Fibroblast of the aortic adventitia (primary cell): ENCODE data around the gene SGK1. TPM values are rescaled to one million over a fixed set of nuclear protein-coding genes. Genes with fewer than 3 reads are reported as not detected.

ENCODE experiments used
- DNase-seq: peaks from one replicate; pipeline ENCODE4 v3.0.0-alpha.2; 2010; ENCODE audit warnings: low read depth
- H3K4me3 ChIP-seq: 2 replicates; pipeline ENCODE4 v1.5.1; 2011; ENCODE audit warnings: low read depth, mild to moderate bottlenecking, control low read depth, low read length, moderate library complexity
- CTCF ChIP-seq: IDR thresholded peaks from 2 replicates; pipeline ENCODE4 v1.5.1; 2011; ENCODE audit warnings: mild to moderate bottlenecking, low read length, control low read depth, inconsistent platforms; ENCODE audit not compliant: insufficient read depth
- total RNA-seq: library from RNA; depleted of rRNA; stranded (reverse); fragments of >200 nt; gene quantifications from 2 replicates; pipeline ENCODE4 v1.2.3, GENCODE V29; 2012; ENCODE audit warnings: low replicate concordance

The SGK1 gene
- total RNA-seq: 63.2 and 871 TPM in 2 replicates

DNA sequence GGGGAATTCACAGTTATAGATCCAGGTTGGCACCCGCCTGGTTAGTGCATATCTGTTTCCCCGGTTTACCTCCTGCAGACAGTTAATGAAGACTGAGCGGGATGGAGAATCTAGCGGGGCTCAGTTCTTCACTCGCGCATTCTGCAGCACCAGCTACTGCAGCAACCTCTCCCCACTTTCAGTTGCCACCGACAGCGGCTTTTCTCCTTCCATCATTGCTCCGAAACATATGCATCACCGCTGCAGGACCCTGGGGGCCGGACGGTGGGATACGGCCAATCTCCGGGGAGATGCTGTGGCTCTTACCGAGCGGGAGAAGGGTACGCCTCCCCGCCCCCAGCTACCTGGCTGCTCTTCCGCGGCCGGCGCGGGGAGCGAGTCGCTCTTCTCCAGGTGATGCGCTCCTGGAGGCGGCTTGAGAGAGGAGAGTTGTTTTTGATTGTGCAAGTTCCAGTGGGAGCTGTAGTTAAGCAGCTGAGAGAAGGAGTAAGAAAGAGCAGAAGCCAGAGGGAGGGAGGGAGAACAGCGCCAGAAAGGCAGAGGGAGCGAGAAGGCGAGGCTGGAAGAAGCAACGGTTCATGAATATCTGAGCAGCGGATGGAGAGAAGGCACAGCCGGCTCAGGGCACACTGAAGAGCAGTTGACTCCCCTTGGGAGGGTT, at the start of gene SGK1:
Gene SGK1, minus strand, starts transcription at position 642 of the 661 bp plus-strand sequence. CDS start 652 bp downstream, outside the sequence.
- H3K4me3 ChIP-seq: peak within 1 kb of the TSS; percentile 70
- no peak for TF ChIP-seq CTCF
- peak; percentile 62 for DNase-seq

GRCh38 chr6:134363323-134364039, 45.6 kb upstream of the SGK1 start:
- peak; percentile 76 for DNase-seq
- no peak for TF ChIP-seq CTCF
- no peak overlapping the region for H3K4me3 ChIP-seq

DNA sequence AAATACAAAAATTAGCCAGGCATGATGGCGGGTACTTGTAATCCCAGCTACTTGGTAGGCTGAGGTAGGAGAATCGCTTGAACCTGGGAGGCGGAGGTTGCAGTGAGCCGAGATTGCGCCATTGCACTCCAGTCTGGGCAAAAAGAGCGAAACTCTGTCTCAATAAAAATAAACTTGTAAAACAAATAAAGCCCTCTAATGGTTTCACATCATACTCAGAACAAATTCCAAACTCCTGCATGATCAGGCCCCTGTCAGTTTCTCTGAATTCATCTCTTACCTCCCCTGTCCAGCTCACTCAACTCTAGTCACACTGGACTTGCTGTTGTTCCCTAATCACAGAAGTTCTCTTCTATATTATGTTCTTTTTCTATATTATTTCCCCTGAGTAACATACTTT, 43.1 kb upstream of the SGK1 start:
- TF ChIP-seq CTCF: no peak
- H3K4me3 ChIP-seq: no peak overlapping the region
- DNase-seq: no peak

GRCh38 chr6:134359302-134359701, 41.4 kb upstream of the SGK1 start:
- no peak for TF ChIP-seq CTCF
- DNase-seq: peak; percentile 50
- H3K4me3 ChIP-seq: no peak overlapping the region

- H3K4me3 ChIP-seq: no peak overlapping the region
- TF ChIP-seq CTCF: no peak
- peak; percentile 99 for DNase-seq
These were observed 40.4 kb upstream of the SGK1 start for GRCh38 chr6:134358320-134358719.

GRCh38 chr6:134357022-134357487, 39.1 kb upstream of the SGK1 start:
- no peak for DNase-seq
- no peak overlapping the region for H3K4me3 ChIP-seq
- no peak for TF ChIP-seq CTCF
